GM18511 (cell line): ENCODE measurements around the gene CDH12.
A peak's percentile ranks its signal among the peaks of the same experiment; 100 is the strongest.
"Not testable (repeated sequence)": the region's sequence is repeated elsewhere in the genome, so short reads cannot be mapped to it uniquely, and the experiment has no call there.

ENCODE experiments used
- ATAC-seq: cut with Tn5 transposase; IDR thresholded peaks from one replicate; pipeline ENCODE4 v1.9.1; 2021; ENCODE audit warnings: mild to moderate bottlenecking, moderate library complexity; ENCODE audit not compliant: unreplicated experiment

CDH12 gene

GRCh38 chr5:22057012-22057411 is 796.1 kb downstream of the CDH12 start:
- ATAC-seq: no peak

- no peak for ATAC-seq
These were observed 796.5 kb downstream of the CDH12 start for GRCh38 chr5:22056601-22057000.

- ATAC-seq: no peak
These were observed 799.9 kb downstream of the CDH12 start for GRCh38 chr5:22053195-22053594.

GRCh38 chr5:22051881-22052280 is 801.3 kb downstream of the CDH12 start:
- ATAC-seq: no peak

GRCh38 chr5:22050931-22051330 is 802.2 kb downstream of the CDH12 start:
- ATAC-seq: no peak

- no peak for ATAC-seq
These were observed 808.9 kb downstream of the CDH12 start for GRCh38 chr5:22044229-22044628.

GRCh38 chr5:22036061-22036460 is 817.1 kb downstream of the CDH12 start:
- ATAC-seq: no peak

- no peak for ATAC-seq
These were observed 820.1 kb downstream of the CDH12 start for GRCh38 chr5:22033066-22033465.

- ATAC-seq: no peak
These were observed 829.4 kb downstream of the CDH12 start for GRCh38 chr5:22023784-22024183.

GRCh38 chr5:22012893-22013292 is 840.3 kb downstream of the CDH12 start:
- ATAC-seq: not testable (repeated sequence)

GRCh38 chr5:22010808-22011207 is 842.3 kb downstream of the CDH12 start:
- ATAC-seq: not testable (repeated sequence)

- ATAC-seq: not testable (repeated sequence)
These were observed 852.0 kb downstream of the CDH12 start for GRCh38 chr5:22001097-22001496.

- not testable (repeated sequence) for ATAC-seq
These were observed 867.3 kb downstream of the CDH12 start for GRCh38 chr5:21985799-21986198.

- ATAC-seq: not testable (repeated sequence)
These were observed 901.6 kb downstream of the CDH12 start for GRCh38 chr5:21951571-21951970.

GRCh38 chr5:21931116-21931515 is 922.0 kb downstream of the CDH12 start:
- no peak for ATAC-seq

- ATAC-seq: peak; percentile 97
These were observed 933.6 kb downstream of the CDH12 start for GRCh38 chr5:21919414-21920022.

- ATAC-seq: no peak
These were observed 934.7 kb downstream of the CDH12 start for GRCh38 chr5:21918451-21918850.

GRCh38 chr5:21910731-21911130 is 942.4 kb downstream of the CDH12 start:
- ATAC-seq: no peak

GRCh38 chr5:21895766-21896350 is 957.3 kb downstream of the CDH12 start:
- no peak for ATAC-seq

- no peak for ATAC-seq
These were observed 960.0 kb downstream of the CDH12 start for GRCh38 chr5:21893161-21893560.

- ATAC-seq: no peak
These were observed 963.6 kb downstream of the CDH12 start for GRCh38 chr5:21889581-21889980.

- no peak for ATAC-seq
These were observed 970.9 kb downstream of the CDH12 start for GRCh38 chr5:21882074-21882745.
